Colonic mucosa (tissue), 4 donors: ENCODE results near the gene IL1RN. TPM values are rescaled to one million over a fixed set of nuclear protein-coding genes. Genes with fewer than 3 reads are reported as not detected.

Source experiments
- DNase-seq: peaks from one replicate; pipeline ENCODE4 v3.0.0-alpha.2; 2020
- H3K27ac ChIP-seq: fragments of 200-600 bp; one replicate; pipeline ENCODE4 v1.8.0; 2021
- H3K27me3 ChIP-seq: fragments of 200-600 bp; one replicate; pipeline ENCODE4 v1.8.0; 2021
- H3K36me3 ChIP-seq: fragments of 200-600 bp; one replicate; pipeline ENCODE4 v1.8.0; 2021
- H3K4me1 ChIP-seq: fragments of 200-600 bp; one replicate; pipeline ENCODE4 v1.8.0; 2021; ENCODE audit warnings: mild to moderate bottlenecking
- H3K4me3 ChIP-seq: fragments of 200-600 bp; one replicate; pipeline ENCODE4 v1.8.0; 2021
- H3K9ac ChIP-seq, 2 donors: one replicate each; pipeline ENCODE4 v1.7.0; 2013; ENCODE audit warnings: control low read depth in 2 of 2, low read depth in 2 of 2, low read length in 2 of 2
- H3K9me3 ChIP-seq: fragments of 200-600 bp; one replicate; pipeline ENCODE4 v1.8.0; 2021
- CTCF ChIP-seq: fragments of 200-600 bp; IDR thresholded peaks from one replicate; pipeline ENCODE4 v1.8.0; 2022; ENCODE audit warnings: antibody characterized with exemption, mild to moderate bottlenecking
- intact Hi-C: fragments of 100-400 bp; cut with DNase I; formaldehyde crosslinking; loops from one replicate; pipeline ENCODE4 v1.14.1; 2022
- total RNA-seq, 2 donors: library from RNA; stranded (reverse); fragmentation: NEBNext Ultra II Directional in 1 of 2; extraction: Animal tissue kit (Norgen Biotek cat#: 25700) in 1 of 2; gene quantifications; one replicate each; pipeline ENCODE4 v1.2.1, GENCODE V29; 2021
- donor health status: healthy.
- donor health status: DM: no; HTN: no; CAD: no.
- donor health status: DM: no; HTN: no; CAD: no.

The IL1RN gene
- total RNA-seq, 2 donors from 2014 or later: 1.5 to 6.0 TPM

GRCh38 chr2:113156278-113157117 is 29.1 kb downstream of the IL1RN start:
- peaks cover 6% of the 10 kb centered on the region for H3K4me1 ChIP-seq
- no peaks in the 10 kb centered on the region for H3K9me3 ChIP-seq
- H3K27ac ChIP-seq: peak overlapping the region; percentile 76
- DNase-seq: peak; percentile 29
- intact Hi-C loops: no loop called here
- peak overlapping the region; percentile 72 for H3K4me3 ChIP-seq
- no peak for TF ChIP-seq CTCF
- no peaks in the 10 kb centered on the region for H3K36me3 ChIP-seq
- H3K9ac ChIP-seq: peak overlapping the region in 1 of 2 donors; percentile 27
- H3K27me3 ChIP-seq: no peaks in the 10 kb centered on the region

GRCh38 chr2:113157118-113157896 is 29.9 kb downstream of the IL1RN start:
- Histone ChIP-seq H3K27ac (peak overlapping the region; percentile 79), H3K36me3 (no peaks in the 10 kb centered on the region), H3K9ac (peak overlapping the region; percentile 89), H3K4me1 (peaks cover 6% of the 10 kb centered on the region), H3K4me3 (peak overlapping the region; percentile 72), H3K9me3 (no peaks in the 10 kb centered on the region), H3K27me3 (no peaks in the 10 kb centered on the region)
- DNase-seq: peak; percentile 76
- intact Hi-C loops: no loop called here
- no peak for TF ChIP-seq CTCF

GRCh38 chr2:113157897-113158753 is 30.7 kb downstream of the IL1RN start:
- H3K4me1 ChIP-seq: peaks cover 6% of the 10 kb centered on the region
- peak; percentile 37 for DNase-seq
- TF ChIP-seq CTCF: no peak
- intact Hi-C loops: no loop called here
- H3K27ac ChIP-seq: peak overlapping the region; percentile 79
- no peaks in the 10 kb centered on the region for H3K9me3 ChIP-seq
- no peaks in the 10 kb centered on the region for H3K27me3 ChIP-seq
- H3K9ac ChIP-seq: peak overlapping the region; percentile 89
- no peaks in the 10 kb centered on the region for H3K36me3 ChIP-seq
- H3K4me3 ChIP-seq: peak overlapping the region; percentile 72

GRCh38 chr2:113158884-113159553 is 31.6 kb downstream of the IL1RN start:
- peaks cover 6% of the 10 kb centered on the region for H3K4me1 ChIP-seq
- no peak overlapping the region for H3K4me3 ChIP-seq
- H3K36me3 ChIP-seq: no peaks in the 10 kb centered on the region
- H3K9me3 ChIP-seq: no peaks in the 10 kb centered on the region
- intact Hi-C loops: no loop called here
- no peak overlapping the region for H3K9ac ChIP-seq
- TF ChIP-seq CTCF: no peak
- no peak for DNase-seq
- H3K27ac ChIP-seq: peak overlapping the region; percentile 79
- H3K27me3 ChIP-seq: no peaks in the 10 kb centered on the region
